Fibroblast of skin of back (primary cell): ENCODE data around the gene ADPRHL1.
A peak's percentile ranks its signal among the peaks of the same experiment; 100 is the strongest.
"Not testable (repeated sequence)": the region's sequence is repeated elsewhere in the genome, so short reads cannot be mapped to it uniquely, and the experiment has no call there.

Source experiments
- DNase-seq: peaks from one replicate; pipeline ENCODE4 v3.0.0-alpha.2; 2013

Gene ADPRHL1

GRCh38 chr13:113400621-113401451 lies 52.5 kb downstream of the ADPRHL1 start:
- DNase-seq, result peak; percentile 59

GRCh38 chr13:113399755-113400149 lies 53.5 kb downstream of the ADPRHL1 start:
- peak; percentile 39 for DNase-seq

GRCh38 chr13:113398963-113399754 lies 54.1 kb downstream of the ADPRHL1 start:
- DNase-seq, result peak; percentile 80

GRCh38 chr13:113397608-113398425 lies 55.5 kb downstream of the ADPRHL1 start:
- no peak for DNase-seq

- DNase-seq, result no peak
Measured at GRCh38 chr13:113394339-113394640, 59.0 kb downstream of the ADPRHL1 start.

- DNase-seq, result peak; percentile 78
Measured at GRCh38 chr13:113393563-113394338, 59.5 kb downstream of the ADPRHL1 start.

- DNase-seq, result no peak
Measured at GRCh38 chr13:113393226-113393562, 60.1 kb downstream of the ADPRHL1 start.

GRCh38 chr13:113390874-113391497 lies 62.3 kb downstream of the ADPRHL1 start:
- DNase-seq, result no peak

GRCh38 chr13:113389586-113389985 lies 63.7 kb downstream of the ADPRHL1 start:
- not testable (repeated sequence) for DNase-seq

GRCh38 chr13:113387396-113387795 lies 65.9 kb downstream of the ADPRHL1 start:
- no peak for DNase-seq

- DNase-seq, result no peak
Measured at GRCh38 chr13:113383089-113383488, 70.2 kb downstream of the ADPRHL1 start.

- not testable (repeated sequence) for DNase-seq
Measured at GRCh38 chr13:113382542-113382941, 70.7 kb downstream of the ADPRHL1 start.

- DNase-seq, result no peak
Measured at GRCh38 chr13:113378825-113379224, 74.5 kb downstream of the ADPRHL1 start.

GRCh38 chr13:113374511-113375175 lies 78.6 kb downstream of the ADPRHL1 start:
- no peak for DNase-seq

- no peak for DNase-seq
Measured at GRCh38 chr13:113373811-113374485, 79.3 kb downstream of the ADPRHL1 start.

GRCh38 chr13:113371701-113372100 lies 81.6 kb downstream of the ADPRHL1 start:
- not testable (repeated sequence) for DNase-seq

GRCh38 chr13:113371061-113371460 lies 82.2 kb downstream of the ADPRHL1 start:
- DNase-seq, result no peak

GRCh38 chr13:113369881-113370280 lies 83.4 kb downstream of the ADPRHL1 start:
- no peak for DNase-seq

GRCh38 chr13:113369189-113369588 lies 84.1 kb downstream of the ADPRHL1 start:
- DNase-seq, result no peak

GRCh38 chr13:113368353-113368752 lies 84.9 kb downstream of the ADPRHL1 start:
- not testable (repeated sequence) for DNase-seq

GRCh38 chr13:113367771-113368170 lies 85.5 kb downstream of the ADPRHL1 start:
- no peak for DNase-seq
